GM18517 (cell line): ENCODE measurements around the gene CDHR3.

Source experiments
- ATAC-seq: cut with Tn5 transposase; IDR thresholded peaks from one replicate; pipeline ENCODE4 v1.9.1; 2021; ENCODE audit warnings: mild to moderate bottlenecking, moderate library complexity; ENCODE audit not compliant: unreplicated experiment

The CDHR3 gene

DNA sequence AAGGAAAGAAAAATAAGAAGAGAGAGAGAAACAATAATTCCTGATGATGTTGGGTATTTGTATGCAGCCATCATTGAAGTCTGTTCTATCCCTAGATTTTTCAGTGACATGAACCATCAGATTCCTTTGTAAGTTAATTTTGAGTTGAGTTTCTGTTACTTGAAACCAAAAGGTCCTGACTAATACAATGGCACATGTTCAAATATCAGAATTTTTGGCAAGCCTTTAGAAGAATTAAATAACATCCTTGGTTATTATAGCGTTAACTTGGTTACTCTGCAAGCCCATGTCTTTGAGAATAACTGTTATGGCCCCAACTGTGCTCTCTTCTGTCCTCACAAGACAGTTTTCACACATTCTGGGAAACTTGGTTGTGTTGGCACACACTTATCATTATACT, 82.5 kb downstream of the CDHR3 start:
- no peak for ATAC-seq

DNA sequence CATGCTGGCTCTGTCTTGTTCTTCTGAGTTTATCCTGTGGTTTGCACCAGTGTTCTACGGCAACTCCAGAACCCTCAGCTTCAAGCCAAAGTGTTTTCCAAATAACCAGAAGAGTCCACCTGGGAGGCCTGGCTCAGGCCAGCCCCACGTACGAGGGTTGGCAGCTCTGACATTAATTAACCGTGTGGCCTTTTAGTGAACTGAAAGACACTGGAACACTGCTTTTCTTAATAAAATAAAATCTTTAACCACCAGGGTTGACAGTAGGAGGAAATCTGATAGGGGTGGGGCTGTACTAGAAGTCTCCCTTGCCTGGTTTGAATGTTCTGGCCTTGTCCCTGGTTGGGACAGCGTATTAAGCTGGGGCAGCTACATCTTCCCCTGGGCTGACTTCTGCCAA, 84.1 kb downstream of the CDHR3 start:
- ATAC-seq = no peak

DNA sequence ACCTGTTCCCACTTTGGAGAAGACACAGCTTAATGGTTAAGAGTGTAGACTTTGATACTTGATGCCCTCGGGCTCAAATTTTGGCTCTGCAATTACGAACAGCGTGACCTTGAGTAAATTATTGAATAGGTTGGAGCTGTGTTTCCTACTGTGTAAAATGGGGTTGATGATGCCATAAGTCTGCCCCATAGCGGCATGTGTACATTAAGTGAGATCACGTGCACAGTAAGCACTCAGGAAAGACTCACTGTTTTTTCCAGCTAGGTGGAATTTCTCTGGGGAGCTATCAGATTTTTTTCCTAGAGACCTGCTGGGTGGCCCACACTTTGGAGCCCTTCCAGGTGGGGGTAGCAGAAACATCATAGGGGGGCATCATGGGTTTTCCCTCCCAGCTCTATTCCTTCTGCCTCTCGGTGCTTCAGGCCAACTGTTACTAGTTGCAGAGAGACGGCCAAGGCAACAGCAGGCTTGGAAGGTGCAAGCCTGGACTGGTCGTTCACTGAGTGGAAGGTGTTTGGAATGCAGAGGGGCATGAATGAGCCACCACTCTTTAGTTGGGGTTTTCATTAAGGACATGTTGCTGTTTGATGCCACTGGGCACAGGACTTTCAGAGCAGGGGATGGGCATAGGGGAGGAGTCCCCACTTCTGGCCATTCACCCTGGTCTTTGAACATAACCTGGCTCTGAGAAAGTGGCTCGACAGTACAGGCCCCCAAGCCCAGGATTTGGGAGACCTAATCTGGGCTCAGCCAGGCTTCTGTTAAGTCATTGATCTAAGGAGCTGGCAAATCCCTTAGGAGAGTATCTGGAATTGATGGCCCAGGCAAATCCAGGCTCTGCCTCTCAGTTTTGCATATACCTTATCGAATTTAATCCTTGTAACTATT, 85.0 kb downstream of the CDHR3 start:
- ATAC-seq = no peak

DNA sequence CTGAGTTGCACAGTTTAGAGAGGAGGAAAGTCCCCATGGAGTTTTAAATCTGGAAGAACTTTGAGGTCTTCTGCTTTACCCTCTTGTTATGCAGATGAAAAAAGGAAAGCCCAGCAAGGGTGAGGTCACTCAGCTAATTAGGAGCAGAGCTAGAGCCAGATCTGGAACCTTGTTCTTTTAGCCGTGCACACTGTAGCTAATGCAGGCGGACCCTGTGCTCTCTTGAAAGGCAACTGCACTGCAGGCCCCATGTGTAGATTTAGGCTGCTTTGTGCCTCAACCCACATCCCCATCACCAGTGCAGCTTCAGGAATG, 85.6 kb downstream of the CDHR3 start:
- no peak for ATAC-seq

DNA sequence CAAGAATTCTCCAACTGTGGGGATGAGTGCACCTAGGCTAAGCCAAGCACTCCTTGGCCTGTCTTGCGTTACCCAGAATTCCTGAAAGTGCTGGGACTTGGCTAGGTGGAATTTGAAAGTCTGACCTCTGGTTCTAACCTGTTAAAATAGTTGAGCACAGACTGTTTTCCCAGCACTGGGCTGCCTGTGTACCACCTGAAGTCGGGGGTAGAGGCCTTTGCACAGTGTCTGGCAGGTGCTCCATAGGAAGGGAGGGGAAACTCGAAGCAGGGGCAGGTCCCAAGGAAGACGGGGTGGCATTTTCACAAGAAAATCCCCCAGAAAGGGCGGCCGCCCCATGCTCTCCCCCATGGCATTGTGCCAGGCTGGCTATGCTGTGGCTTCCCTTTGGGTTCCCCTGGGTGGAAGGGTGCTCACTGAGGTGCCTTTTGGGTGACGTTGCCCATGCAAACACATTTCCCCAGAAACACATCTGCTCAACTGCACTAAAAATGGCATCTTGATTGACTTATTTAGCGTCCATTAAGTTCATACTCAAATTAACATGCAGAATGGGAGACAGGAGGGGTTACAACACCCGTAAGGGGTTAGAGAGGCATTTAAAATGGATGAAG, 86.2 kb downstream of the CDHR3 start:
- ATAC-seq = no peak

DNA sequence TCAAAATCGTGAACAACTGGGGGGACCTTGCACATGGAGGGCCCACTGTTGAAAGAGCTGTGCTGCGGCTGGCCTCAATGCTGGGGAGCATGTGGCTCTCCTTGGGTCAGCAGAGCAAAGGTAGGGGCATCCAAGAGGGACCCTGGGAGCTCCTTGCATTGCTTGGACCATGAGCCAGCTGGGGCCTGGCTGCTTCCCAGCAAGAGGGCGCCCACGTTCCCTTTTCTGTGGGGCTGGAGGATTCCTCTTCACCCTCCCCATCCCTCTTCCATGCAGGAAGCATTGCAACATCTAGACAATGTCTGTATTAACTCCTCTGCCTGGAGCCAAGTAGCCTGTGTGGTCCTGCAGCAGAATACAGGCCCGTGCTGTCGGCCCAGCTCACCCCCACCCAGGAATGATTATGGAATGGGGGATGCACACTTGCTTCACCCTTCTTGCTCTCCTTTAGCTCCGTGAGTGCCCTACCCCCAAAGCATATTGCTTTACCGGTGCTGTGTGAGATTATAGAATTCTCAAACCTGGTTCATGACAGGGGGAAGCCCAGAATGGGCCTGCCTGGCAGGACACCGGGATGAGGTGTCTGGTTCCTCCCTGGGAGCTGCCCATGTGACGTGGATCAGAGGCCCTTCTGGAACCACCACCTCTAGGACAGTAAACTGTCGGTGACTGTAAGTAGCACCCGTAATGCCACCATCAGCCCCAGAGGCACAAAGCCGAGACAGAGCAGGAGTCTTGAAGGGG, 87.1 kb downstream of the CDHR3 start:
- ATAC-seq = no peak

DNA sequence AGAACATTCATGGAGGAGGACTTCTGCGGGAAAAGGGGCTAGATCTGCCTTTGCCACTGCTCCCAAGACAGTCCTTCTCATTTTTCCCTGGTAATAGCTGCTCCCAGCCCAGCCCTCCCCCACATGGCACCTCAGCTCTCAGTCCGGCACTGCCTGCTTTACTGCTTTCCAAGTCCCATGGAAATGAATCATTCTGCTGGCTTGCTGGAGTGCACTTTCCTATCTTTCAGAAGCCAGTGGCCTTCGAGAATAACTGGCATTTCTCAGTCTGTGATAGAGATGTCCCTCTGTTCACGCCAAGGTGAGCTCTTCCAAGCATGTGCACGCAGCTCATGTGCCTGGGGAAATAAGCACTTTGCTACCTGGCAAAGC, 87.7 kb downstream of the CDHR3 start:
- ATAC-seq = no peak

DNA sequence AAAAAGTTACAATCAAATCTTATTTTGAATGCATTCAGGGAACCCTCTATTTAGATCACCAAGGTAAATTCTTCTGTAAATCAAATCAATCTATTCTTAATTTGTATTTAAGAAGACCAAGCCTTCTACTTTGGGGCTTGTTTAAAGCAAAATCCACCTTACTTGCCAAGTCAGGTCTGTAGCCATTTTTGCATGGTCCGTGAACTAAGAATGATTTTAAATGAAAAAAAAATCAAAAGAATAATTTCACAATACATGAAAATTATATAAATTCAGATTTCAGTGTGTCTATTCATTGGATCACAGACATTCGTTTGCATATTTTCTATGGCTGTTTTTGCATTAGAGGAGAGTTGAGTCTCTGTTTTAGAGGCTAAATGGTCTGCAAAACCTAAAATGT, 89.6 kb downstream of the CDHR3 start:
- no peak for ATAC-seq

DNA sequence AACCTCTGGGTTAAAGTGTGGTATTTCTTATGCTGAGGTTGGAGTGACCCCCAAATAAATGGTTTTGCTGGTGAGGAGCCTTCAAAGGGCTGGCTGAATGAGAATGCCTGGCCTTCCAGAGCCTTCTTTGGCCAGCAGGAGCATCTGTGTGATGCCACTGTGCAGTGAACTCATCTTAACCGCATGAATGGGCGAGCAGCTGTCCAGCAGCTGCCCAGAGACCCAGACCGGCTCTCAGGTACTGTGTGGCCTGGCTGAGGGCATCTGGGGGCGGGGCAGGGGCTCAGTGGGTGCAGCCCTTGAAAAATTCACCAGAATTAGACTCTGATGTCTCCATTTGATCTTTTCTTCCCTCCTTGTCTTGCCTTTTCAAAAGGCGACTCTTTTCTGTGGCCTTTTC, 90.0 kb downstream of the CDHR3 start:
- no peak for ATAC-seq

DNA sequence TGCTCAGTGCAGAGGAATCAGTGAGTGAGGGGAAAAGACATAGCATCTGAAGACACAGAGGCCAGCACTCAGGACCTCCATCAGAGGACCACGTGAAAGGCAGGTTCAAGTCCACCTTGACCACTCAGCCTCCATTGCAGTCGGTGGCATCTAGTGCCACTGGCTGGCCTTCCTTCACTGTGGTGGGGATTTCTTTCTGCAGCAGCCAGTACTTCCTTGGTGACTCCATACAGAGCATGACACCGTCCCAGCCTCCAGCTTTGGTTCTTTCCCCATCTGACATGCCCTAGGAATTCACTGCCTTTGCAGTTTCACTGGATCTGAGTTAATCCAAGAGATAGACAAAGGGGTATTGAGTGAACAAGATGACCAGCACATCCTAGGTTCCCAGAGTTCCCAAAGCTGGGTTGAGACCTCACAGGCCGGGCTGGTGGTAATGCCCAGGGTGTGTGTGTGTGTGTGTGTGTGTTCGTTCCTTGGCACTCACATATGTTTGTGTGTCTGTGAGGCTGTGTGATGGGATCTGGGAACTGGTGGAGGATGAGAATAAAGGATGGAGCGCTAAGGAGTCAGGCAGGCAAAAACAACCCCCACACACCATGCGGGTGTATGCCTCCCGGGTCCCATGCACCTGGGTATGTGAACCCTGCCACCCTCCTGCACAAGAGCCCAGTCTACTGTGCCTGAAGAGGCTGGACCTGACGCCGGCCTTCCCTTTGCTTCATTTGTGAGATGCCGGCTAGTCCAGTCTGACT, 91.3 kb downstream of the CDHR3 start:
- ATAC-seq = no peak

DNA sequence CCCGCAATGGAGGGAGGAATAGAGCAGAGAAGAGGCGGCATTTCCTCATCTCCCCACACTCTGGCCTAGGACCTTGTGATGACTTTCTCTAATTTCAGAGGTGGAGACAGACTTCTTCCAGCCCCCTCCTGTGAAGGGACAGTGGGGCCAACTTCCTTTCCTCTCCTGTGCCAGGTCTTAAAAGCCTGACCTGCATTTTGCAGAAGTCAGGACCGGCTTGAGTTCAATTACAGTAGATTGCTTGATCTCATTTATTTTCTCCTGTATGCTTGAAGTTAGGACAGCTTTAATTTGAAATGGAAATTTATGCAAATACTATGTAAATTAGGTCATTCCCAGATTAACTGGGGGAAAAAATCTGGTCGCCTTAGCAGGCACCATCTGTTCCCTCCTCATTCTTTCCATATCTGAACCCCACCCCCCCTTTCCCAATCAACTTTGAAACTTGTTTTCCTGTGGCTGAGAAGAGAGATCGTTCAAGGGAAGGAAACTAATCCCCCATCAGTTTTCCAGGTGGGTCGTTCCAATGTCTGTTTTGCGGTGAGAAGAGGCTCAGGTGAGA, 92.0 kb downstream of the CDHR3 start:
- no peak for ATAC-seq

DNA sequence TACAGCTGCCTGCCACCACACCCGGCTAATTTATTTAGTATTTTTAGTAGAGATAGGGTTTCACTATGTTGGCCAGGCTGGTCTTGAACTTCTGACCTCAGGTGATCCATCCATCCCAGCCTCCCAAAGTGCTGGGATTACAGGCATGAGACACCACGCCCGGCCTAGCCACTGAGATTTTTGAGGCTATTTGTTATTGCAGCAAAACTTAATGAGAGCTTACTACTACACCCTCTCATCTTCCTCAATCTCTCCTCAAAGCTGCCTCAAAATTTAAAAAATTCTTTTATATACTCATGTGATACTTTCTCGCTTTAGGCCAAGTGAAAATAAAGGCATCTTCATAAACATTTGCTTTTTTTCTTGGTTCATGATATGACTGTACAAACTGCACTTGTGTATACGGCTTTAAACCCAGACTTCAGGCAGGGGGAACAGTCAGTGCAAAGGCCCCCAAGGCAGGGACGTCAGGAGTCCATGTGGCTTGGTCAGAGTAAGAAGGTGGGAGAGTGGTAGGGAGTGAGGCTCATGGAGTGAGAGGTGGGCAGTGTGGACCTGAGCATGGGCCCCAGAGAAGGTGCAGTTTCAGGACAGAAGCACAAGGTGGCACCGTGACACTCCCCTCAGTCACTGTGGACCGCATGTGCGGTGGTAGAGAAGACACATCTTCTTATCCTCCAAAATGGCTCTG, 93.6 kb downstream of the CDHR3 start:
- ATAC-seq = peak; percentile 35

DNA sequence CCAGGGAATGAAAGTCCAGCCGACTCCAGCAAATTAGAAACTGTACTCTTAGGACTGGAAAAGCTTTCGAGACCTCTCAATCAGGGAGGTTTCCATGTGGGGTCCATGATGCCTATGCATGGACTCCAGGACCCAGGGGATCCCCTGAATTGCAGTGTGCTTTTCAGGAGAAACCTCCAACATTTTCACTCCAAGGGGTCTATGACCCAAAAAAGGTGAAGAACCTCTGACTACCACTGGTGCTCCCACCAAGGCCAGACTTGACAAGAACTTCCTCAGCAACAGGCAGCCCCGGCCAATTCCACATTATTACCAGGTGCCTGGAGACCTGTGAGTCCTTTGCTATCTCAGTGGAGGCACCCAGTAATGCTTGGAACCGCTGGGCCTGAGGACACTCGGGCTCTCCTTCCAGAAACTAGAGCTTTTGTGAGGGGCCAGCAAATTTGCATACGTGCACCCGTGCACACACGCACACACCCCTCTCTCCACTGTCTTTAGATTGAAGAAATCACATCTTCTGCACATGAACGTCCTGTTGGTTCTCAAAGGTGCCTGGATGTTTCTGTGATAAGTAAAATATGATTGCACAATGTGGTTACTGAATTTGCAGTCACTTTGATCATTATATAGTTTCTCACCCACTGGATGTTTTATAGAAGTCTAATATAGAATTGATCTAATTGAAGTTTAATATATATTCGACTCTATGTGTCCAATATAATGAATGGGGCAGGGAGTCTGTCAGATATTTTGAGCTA, 94.3 kb downstream of the CDHR3 start:
- ATAC-seq = no peak

DNA sequence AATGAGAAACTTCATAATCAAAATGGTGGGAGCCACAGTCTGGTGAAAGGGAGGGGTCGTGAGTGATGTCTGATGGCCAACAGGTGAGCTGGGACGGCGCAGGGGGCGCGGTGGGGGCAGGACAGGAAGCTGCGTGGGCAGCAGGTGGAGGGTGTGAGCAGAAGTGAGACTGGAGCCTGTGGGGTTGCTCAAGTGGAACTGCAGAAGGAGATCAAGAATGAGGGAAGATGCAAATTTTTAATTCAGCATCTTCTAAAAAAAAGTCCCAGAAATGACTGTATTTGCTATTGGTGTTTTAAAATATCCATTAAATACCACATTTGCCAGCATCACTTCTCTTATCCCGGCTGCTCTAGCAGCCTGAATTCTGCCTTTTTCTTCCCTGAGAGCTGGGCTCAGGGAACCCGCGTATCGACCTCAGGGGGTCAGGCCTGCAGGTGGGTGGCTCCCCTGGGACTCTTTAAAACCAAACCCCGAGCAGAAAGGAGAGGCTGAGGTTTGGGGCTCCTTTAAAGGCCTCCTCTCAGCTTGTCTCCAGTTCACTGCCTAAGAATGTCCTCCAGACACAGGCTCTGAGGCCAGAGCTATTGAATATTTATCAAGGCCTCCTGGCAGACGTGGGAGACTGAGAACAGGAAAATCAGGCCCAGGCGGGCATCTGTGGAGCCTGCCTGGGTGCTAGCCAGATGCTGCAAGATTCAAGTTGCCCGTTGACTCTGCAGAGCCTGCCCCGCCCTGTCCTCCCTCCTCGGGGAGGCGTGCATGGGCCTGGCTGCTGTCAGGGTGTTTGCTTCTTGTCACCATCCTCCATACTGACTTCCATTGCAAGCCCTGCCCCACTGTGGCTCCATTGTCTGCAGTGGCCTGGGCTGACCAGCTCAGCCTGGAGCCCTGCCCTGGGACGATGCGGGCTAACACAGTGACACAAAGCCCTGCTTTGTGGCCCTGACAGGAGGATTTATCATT, 95.2 kb downstream of the CDHR3 start:
- ATAC-seq = peak; percentile 57

DNA sequence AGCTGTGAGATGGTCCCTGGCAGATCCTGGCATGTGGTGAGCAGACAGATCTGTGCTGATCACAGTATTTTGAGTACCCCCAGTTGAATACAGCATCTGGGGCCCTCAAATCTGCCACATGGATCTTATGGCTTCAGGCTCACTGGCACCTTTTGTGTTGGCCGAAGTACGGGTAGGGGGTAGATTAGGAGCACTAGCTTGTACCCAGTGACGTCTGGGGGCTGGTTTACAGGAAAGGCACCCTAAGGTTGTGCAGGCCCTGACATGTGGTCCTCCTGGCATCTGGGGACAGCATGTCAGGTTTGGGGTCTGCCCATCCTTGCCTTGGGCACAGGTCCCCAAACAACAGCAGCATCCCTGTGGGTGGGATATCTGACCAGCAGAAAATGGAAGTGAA, 95.9 kb downstream of the CDHR3 start:
- no peak for ATAC-seq

DNA sequence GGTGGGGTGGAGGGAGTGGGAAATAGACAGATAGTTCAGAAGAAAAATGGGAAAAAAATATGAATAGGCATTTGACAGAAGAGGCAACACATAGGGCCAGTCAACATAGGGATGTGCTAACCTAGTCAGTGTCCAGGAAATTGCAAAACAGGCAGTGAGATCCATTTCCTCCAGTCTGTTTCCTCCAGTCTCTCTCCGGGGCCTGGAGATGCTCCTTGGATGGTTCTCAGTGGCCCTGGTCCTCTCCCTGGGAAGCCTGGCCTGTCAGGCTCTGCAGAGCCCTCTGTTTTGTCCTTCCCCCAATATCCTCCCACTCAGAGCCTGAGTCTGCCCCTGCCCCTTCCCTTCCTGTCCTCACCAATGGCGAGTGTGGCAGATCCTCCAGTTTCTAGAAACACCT, 96.5 kb downstream of the CDHR3 start:
- no peak for ATAC-seq

DNA sequence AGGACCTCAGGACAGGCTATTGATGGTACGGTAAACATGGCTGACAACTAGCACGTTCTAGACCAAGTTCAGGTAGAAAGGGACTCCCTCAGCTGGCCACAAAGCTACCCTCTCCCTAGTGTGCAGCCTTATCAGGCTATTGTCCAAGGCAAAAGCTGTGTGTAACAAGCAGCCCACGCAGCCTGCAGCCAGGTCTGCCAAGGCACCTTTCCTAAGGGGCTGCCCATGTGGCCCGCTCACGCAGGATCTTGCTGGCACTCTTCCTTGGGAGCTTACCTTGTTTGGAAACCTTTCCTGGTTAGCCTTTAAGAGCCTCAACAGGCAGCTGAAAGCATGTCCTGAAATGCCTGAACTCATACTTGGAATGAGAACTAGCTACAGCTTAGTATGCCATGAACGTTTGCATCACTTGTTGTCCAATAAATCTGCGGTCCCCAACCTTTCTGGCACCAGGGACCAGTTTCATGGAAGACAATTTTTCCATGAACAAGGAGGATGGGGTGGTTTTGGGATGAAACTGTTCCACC, 97.4 kb downstream of the CDHR3 start:
- no peak for ATAC-seq

DNA sequence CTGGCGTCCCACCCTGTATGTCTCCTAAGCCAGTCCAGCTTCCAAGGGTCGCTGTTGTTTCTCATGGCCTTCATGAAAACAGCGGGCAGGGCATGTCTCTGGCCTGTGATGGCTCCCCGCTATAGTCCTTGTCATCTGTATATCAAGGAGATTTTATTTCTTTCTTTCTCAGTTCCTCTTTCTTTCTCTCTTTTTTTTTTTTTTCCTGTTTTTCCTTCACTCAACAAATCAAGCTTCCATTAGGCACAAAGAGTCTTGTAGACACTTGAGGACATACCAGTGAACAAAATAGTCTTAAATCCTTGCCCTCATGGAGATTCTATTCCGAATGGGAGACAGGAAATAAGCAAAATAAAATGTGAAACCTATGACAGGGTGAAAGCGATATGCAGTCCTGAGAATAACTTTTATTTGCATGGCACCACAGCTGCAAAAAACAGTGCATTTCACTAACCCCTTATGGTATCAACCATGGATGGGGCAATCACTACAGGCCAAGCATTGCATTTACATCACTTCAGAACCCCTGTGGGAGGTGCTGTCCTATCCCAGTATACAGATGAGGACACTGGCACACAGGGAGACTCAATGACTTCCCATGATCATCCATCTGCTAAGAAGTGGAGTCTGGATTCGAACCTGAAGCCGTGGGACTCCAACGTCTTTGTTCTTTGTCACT, 98.4 kb downstream of the CDHR3 start:
- peak; percentile 35 for ATAC-seq
